Upper lobe of left lung (tissue), 4 donors: ENCODE measurements around the gene B3GNT2.

ENCODE experiments used
- POLR2A ChIP-seq, 4 donors: fragments of 450-650 bp; IDR thresholded peaks; one replicate each; pipeline ENCODE4 v1.5.1; 2016 to 2017; ENCODE audit warnings: antibody characterized with exemption in 4 of 4, mild to moderate bottlenecking in 2 of 4
- POLR2AphosphoS5 ChIP-seq, 2 donors: sonication (generic); formaldehyde crosslinking; IDR thresholded peaks; one replicate each; pipeline ENCODE4 v1.5.1; 2017; ENCODE audit warnings: antibody characterized with exemption in 2 of 2
- TF ChIP-seq, protein P1 (sequence below), 6 experiments: fragments of 450-650 bp in 4 of 6; fragments of 200-600 bp in 2 of 6; sonication (generic) in 2 of 6; IDR thresholded peaks; one replicate each; pipeline ENCODE4 v1.5.1; 2016 to 2019; ENCODE audit warnings: antibody characterized with exemption in 6 of 6

DNA sequence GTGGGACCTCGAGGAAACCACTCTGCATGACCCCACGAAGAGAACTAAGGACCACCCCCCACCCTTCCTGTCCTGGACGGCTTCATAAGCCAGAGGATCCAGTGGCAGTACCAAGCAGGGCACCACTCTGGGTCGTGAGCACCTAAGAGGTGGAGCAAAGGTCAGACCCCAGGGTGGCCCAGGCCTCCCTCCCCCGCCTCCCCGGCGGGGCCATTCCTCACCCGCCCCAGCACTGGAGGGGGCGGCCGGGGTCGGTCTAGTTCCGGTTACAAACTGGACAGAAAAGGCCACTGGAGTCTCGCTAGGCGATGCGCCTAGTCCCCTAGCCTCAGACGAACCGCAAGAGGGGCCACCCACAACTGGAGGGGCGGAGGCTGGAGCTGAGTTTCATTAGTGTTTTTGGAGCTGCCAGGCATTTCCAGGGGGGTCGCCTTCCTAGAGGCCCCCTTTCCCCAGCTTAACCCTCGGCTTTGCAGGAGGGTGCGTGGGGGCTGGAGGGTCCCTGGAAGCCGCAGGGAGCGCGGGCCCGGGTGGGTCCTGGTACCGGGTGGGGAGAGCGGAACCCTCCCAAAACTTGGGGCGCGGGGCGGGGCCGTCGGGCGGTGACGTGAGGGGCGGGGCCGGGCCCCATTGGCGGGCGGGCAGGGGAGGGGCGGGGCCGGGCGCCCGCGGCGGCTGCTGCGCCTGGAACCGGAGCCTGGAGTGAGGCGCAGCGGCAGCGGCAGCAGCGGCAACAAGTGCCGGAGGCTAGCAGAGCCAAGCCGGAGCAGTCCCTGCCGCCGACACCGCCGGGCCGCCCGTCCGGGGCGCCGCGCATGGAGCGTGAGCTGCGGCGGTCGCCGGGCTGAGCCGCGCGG, at the start of gene B3GNT2:
- TF ChIP-seq, protein P1, sequence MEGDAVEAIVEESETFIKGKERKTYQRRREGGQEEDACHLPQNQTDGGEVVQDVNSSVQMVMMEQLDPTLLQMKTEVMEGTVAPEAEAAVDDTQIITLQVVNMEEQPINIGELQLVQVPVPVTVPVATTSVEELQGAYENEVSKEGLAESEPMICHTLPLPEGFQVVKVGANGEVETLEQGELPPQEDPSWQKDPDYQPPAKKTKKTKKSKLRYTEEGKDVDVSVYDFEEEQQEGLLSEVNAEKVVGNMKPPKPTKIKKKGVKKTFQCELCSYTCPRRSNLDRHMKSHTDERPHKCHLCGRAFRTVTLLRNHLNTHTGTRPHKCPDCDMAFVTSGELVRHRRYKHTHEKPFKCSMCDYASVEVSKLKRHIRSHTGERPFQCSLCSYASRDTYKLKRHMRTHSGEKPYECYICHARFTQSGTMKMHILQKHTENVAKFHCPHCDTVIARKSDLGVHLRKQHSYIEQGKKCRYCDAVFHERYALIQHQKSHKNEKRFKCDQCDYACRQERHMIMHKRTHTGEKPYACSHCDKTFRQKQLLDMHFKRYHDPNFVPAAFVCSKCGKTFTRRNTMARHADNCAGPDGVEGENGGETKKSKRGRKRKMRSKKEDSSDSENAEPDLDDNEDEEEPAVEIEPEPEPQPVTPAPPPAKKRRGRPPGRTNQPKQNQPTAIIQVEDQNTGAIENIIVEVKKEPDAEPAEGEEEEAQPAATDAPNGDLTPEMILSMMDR (IDR thresholded peaks at IDR 0.05) = peak in 1 of 6 experiments; percentile 7
- peak in 3 of 4 donors; percentile 86 to 96 (median 88) for TF ChIP-seq POLR2A (IDR thresholded peaks at IDR 0.05)
- TF ChIP-seq POLR2AphosphoS5 (IDR thresholded peaks at IDR 0.05) = peak in 1 of 2 donors; percentile 83
